MM.1S (cell line): ENCODE data around the gene PLXNA2.

Experiments used
- DNase-seq: peaks from one replicate; pipeline ENCODE4 v3.0.0-alpha.2; 2015
- H2AFZ ChIP-seq: fragments of 300-600 bp; sonication (generic); 2 replicates; pipeline ENCODE4 v1.6.0; 2016; ENCODE audit warnings: antibody characterized with exemption, low read length
- H3F3A ChIP-seq: fragments of 300-600 bp; sonication (generic); 2 replicates; pipeline ENCODE4 v1.6.1; 2016; ENCODE audit warnings: mild to moderate bottlenecking, antibody characterized with exemption, low read length, moderate library complexity, mixed read lengths; ENCODE audit not compliant: insufficient read depth
- H3K27ac ChIP-seq: fragments of 300-600 bp; sonication (generic); 2 replicates; pipeline ENCODE4 v1.5.1; 2016; ENCODE audit warnings: mild to moderate bottlenecking, low read length
- H3K27me3 ChIP-seq: fragments of 300-600 bp; sonication (generic); replicated peaks from 2 replicates; pipeline ENCODE4 v1.6.0; 2016; ENCODE audit warnings: low read length; ENCODE audit not compliant: insufficient read depth
- H3K36me3 ChIP-seq: fragments of 300-600 bp; sonication (generic); replicated peaks from 2 replicates; pipeline ENCODE4 v1.6.1; 2016; ENCODE audit warnings: mild to moderate bottlenecking, low read length, mixed read lengths; ENCODE audit not compliant: insufficient read depth
- H3K4me1 ChIP-seq: fragments of 300-600 bp; sonication (generic); 2 replicates; pipeline ENCODE4 v1.6.1; 2016; ENCODE audit warnings: low read length, mixed read lengths
- H3K4me2 ChIP-seq: fragments of 300-600 bp; sonication (generic); 2 replicates; pipeline ENCODE4 v1.6.0; 2016; ENCODE audit warnings: low read depth, low read length
- H3K4me3 ChIP-seq: fragments of 300-600 bp; sonication (generic); 2 replicates; pipeline ENCODE4 v1.5.1; 2016; ENCODE audit warnings: low read length, mixed read lengths
- H3K79me2 ChIP-seq: fragments of 300-600 bp; sonication (generic); 2 replicates; pipeline ENCODE4 v1.6.1; 2016; ENCODE audit warnings: mixed run types, low read length, mixed read lengths
- H3K9ac ChIP-seq: fragments of 300-600 bp; sonication (generic); 2 replicates; pipeline ENCODE4 v1.6.1; 2016; ENCODE audit warnings: low read length, mixed read lengths
- H3K9me2 ChIP-seq: fragments of 300-600 bp; sonication (generic); replicated peaks from 2 replicates; pipeline ENCODE4 v1.6.1; 2016; ENCODE audit warnings: mild to moderate bottlenecking, low read length, mixed read lengths; ENCODE audit not compliant: insufficient read depth
- H3K9me3 ChIP-seq: fragments of 300-600 bp; sonication (generic); replicated peaks from 2 replicates; pipeline ENCODE4 v1.6.1; 2016; ENCODE audit warnings: mild to moderate bottlenecking, low read length, mixed read lengths; ENCODE audit not compliant: insufficient read depth
- H4K20me1 ChIP-seq: fragments of 300-600 bp; sonication (generic); 2 replicates; pipeline ENCODE4 v1.6.1; 2016; ENCODE audit warnings: mild to moderate bottlenecking, low read length, moderate library complexity, mixed read lengths; ENCODE audit not compliant: insufficient read depth
- CTCF ChIP-seq: fragments of 300-600 bp; sonication (generic); IDR thresholded peaks from 2 replicates; pipeline ENCODE4 v1.5.1; 2016; ENCODE audit warnings: antibody characterized with exemption, low read length, mixed read lengths
- EZH2 ChIP-seq: fragments of 300-600 bp; sonication (generic); optimal IDR thresholded peaks from 2 replicates; pipeline ENCODE3; 2017; ENCODE audit warnings: low read depth, mild to moderate bottlenecking, antibody characterized with exemption, low read length, mixed read lengths
- EZH2phosphoT487 ChIP-seq: fragments of 300-600 bp; sonication (generic); IDR thresholded peaks from 2 replicates; pipeline ENCODE4 v1.6.1; 2018; ENCODE audit warnings: antibody characterized with exemption, low read length

The PLXNA2 gene

GRCh38 chr1:208003241-208003640 lies 240.9 kb downstream of the PLXNA2 start:
- no peak for DNase-seq
- no peaks in the 10 kb centered on the region for H3K36me3 ChIP-seq
- H4K20me1 ChIP-seq, result no peaks in the 10 kb centered on the region
- no peak overlapping the region for H3K27ac ChIP-seq
- no peak overlapping the region for H3K4me2 ChIP-seq
- no peak overlapping the region for H3K4me3 ChIP-seq
- no peak overlapping the region for H3K9ac ChIP-seq
- no peak overlapping the region for H2AFZ ChIP-seq
- H3K9me2 ChIP-seq, result no peaks in the 10 kb centered on the region
- no peaks in the 10 kb centered on the region for H3K27me3 ChIP-seq
- no peaks in the 10 kb centered on the region for H3F3A ChIP-seq
- H3K79me2 ChIP-seq, result no peaks in the 10 kb centered on the region
- peaks cover 10% of the 10 kb centered on the region for H3K4me1 ChIP-seq
- TF ChIP-seq CTCF, result no peak
- TF ChIP-seq EZH2, result no peak
- no peak for TF ChIP-seq EZH2phosphoT487
- H3K9me3 ChIP-seq, result no peaks in the 10 kb centered on the region

- Histone ChIP-seq H2AFZ (no peak overlapping the region), H4K20me1 (no peaks in the 10 kb centered on the region), H3F3A (no peaks in the 10 kb centered on the region), H3K4me3 (no peak overlapping the region), H3K4me1 (peaks cover 4% of the 10 kb centered on the region; the same call in 1 of the 2 replicates), H3K27me3 (no peaks in the 10 kb centered on the region), H3K79me2 (no peaks in the 10 kb centered on the region), H3K9ac (no peak overlapping the region), H3K4me2 (no peak overlapping the region), H3K9me2 (no peaks in the 10 kb centered on the region), H3K27ac (no peak overlapping the region), H3K36me3 (no peaks in the 10 kb centered on the region), H3K9me3 (no peaks in the 10 kb centered on the region)
- DNase-seq, result no peak
- no peak for TF ChIP-seq CTCF
- no peak for TF ChIP-seq EZH2
- TF ChIP-seq EZH2phosphoT487, result no peak
These were observed 241.5 kb downstream of the PLXNA2 start for GRCh38 chr1:208002672-208003071.

- no peaks in the 10 kb centered on the region for H3K27me3 ChIP-seq
- H3K9ac ChIP-seq, result no peak overlapping the region
- no peak overlapping the region for H2AFZ ChIP-seq
- no peaks in the 10 kb centered on the region for H3K4me1 ChIP-seq
- H3K4me2 ChIP-seq, result no peak overlapping the region
- H3K9me3 ChIP-seq, result no peaks in the 10 kb centered on the region
- TF ChIP-seq EZH2, result no peak
- no peak for TF ChIP-seq EZH2phosphoT487
- TF ChIP-seq CTCF, result no peak
- no peaks in the 10 kb centered on the region for H3K79me2 ChIP-seq
- no peaks in the 10 kb centered on the region for H3F3A ChIP-seq
- no peak overlapping the region for H3K4me3 ChIP-seq
- no peaks in the 10 kb centered on the region for H4K20me1 ChIP-seq
- no peak overlapping the region for H3K27ac ChIP-seq
- H3K36me3 ChIP-seq, result no peaks in the 10 kb centered on the region
- no peaks in the 10 kb centered on the region for H3K9me2 ChIP-seq
- no peak for DNase-seq
These were observed 242.1 kb downstream of the PLXNA2 start for GRCh38 chr1:208002078-208002477.
